ENCODE data around the gene RERE. TPM values are rescaled to one million over a fixed set of nuclear protein-coding genes. Genes with fewer than 3 reads are reported as not detected.
"Not testable (repeated sequence)": the region's sequence is repeated elsewhere in the genome, so short reads cannot be mapped to it uniquely, and the experiment has no call there.

RERE gene
- total and polyA plus RNA-seq, 7 donors, result 19.2 to 148 (median 90.6) TPM

- intact Hi-C loops (cut with DNase I), result no loop called here
- Histone ChIP-seq H3K4me3 (no peak overlapping the region), H3K27me3 (no peaks in the 10 kb centered on the region), H3K36me3 (no peaks in the 10 kb centered on the region), H3K27ac (no peak overlapping the region), H3K4me1 (peaks cover 0 to 30% (median 10%) of the 10 kb centered on the region in 4 donors), H3K9me3 (no peaks in the 10 kb centered on the region)
- no peak for DNase-seq
- no peak for TF ChIP-seq CTCF (IDR thresholded peaks at IDR 0.05)
- 97 to 98% methylated on average over 6 of the region's 6 CpGs for WGBS, 2 donors
Measured at GRCh38 chr1:8790478-8790877, 27.0 kb downstream of the RERE start.

- H3K9me3 ChIP-seq, result no peaks in the 10 kb centered on the region
- WGBS, 2 donors, result 91 to 92% methylated on average over 11 of the region's 11 CpGs
- no peak for TF ChIP-seq POLR2A (IDR thresholded peaks at IDR 0.05)
- no peak for TF ChIP-seq EP300 (IDR thresholded peaks at IDR 0.05)
- TF ChIP-seq POLR2AphosphoS5 (IDR thresholded peaks at IDR 0.05), result no peak
- no peak for TF ChIP-seq CTCF (IDR thresholded peaks at IDR 0.05)
- H3K36me3 ChIP-seq, result no peaks in the 10 kb centered on the region
- no peak overlapping the region for H3K4me3 ChIP-seq
- no peaks in the 10 kb centered on the region for H3K27me3 ChIP-seq
- peak; percentile 35 for DNase-seq
- intact Hi-C loops (cut with DNase I), result no loop called here
- H3K27ac ChIP-seq, result no peak overlapping the region
- peaks cover 0 to 30% (median 10%) of the 10 kb centered on the region in 4 donors for H3K4me1 ChIP-seq
Measured at GRCh38 chr1:8789314-8790214, 27.9 kb downstream of the RERE start.

GRCh38 chr1:8787218-8787617 is 30.2 kb downstream of the RERE start:
- intact Hi-C loops (cut with DNase I), result no loop called here
- Histone ChIP-seq H3K4me3 (no peak overlapping the region), H3K27me3 (no peaks in the 10 kb centered on the region), H3K9me3 (no peaks in the 10 kb centered on the region), H3K27ac (no peak overlapping the region), H3K36me3 (no peaks in the 10 kb centered on the region), H3K4me1 (peaks cover 0 to 30% (median 10%) of the 10 kb centered on the region in 4 donors)
- no peak for DNase-seq
- TF ChIP-seq EP300 (IDR thresholded peaks at IDR 0.05) (no peak), POLR2A (IDR thresholded peaks at IDR 0.05) (no peak), POLR2AphosphoS5 (IDR thresholded peaks at IDR 0.05) (no peak), CTCF (IDR thresholded peaks at IDR 0.05) (no peak)
- 33 to 73% methylated on average over 3 of the region's 3 CpGs for WGBS, 2 donors

- H3K4me3 ChIP-seq; H3K27me3 ChIP-seq; intact Hi-C loops (cut with DNase I); H3K9me3 ChIP-seq; DNase-seq; H3K36me3 ChIP-seq; H3K27ac ChIP-seq: not testable (repeated sequence)
- 90 to 94% methylated on average over 4 of the region's 4 CpGs for whole genome bisulfite sequencing, 2 donors
- H3K4me1 ChIP-seq, result peaks cover 0 to 27% (median 9%) of the 10 kb centered on the region in 4 donors
Measured at GRCh38 chr1:8786204-8786603, 31.2 kb downstream of the RERE start.

GRCh38 chr1:8782955-8783354 is 34.5 kb downstream of the RERE start:
- Histone ChIP-seq H3K36me3 (no peaks in the 10 kb centered on the region), H3K9me3 (no peaks in the 10 kb centered on the region), H3K4me3 (no peak overlapping the region), H3K4me1 (peaks cover 0 to 10% (median 4%) of the 10 kb centered on the region in 4 donors), H3K27ac (no peak overlapping the region), H3K27me3 (no peaks in the 10 kb centered on the region)
- 95 to 96% methylated on average over 2 of the region's 2 CpGs for WGBS, 2 donors
- intact Hi-C loops (cut with DNase I), result no loop called here
- DNase-seq, result no peak
- TF ChIP-seq EP300 (IDR thresholded peaks at IDR 0.05) (no peak), POLR2AphosphoS5 (IDR thresholded peaks at IDR 0.05) (no peak), CTCF (IDR thresholded peaks at IDR 0.05) (no peak), POLR2A (IDR thresholded peaks at IDR 0.05) (no peak)
